Adipocyte (in vitro differentiated cells): ENCODE measurements around the gene SMIM17.
A peak's percentile ranks its signal among the peaks of the same experiment; 100 is the strongest.

ENCODE experiments used
- DNase-seq: peaks from one replicate; pipeline ENCODE4 v3.0.0-alpha.2; 2015; ENCODE audit warnings: low read depth
- H3K27me3 ChIP-seq: replicated peaks from 2 replicates; pipeline ENCODE4 v1.7.0; 2013; ENCODE audit warnings: mild to moderate bottlenecking, low read length, moderate library complexity; ENCODE audit not compliant: control insufficient read depth, insufficient read depth
- H3K36me3 ChIP-seq: 2 replicates; pipeline ENCODE4 v1.7.0; 2013; ENCODE audit warnings: low read length, mild to moderate bottlenecking, moderate library complexity; ENCODE audit not compliant: control insufficient read depth, insufficient read depth, severe bottlenecking
- H3K4me1 ChIP-seq: 2 replicates; pipeline ENCODE4 v1.7.0; 2013; ENCODE audit warnings: mild to moderate bottlenecking, low read length, moderate library complexity; ENCODE audit not compliant: control insufficient read depth, insufficient read depth
- H3K4me3 ChIP-seq: 2 replicates; pipeline ENCODE4 v1.7.0; 2013; ENCODE audit warnings: mild to moderate bottlenecking, low read length, moderate library complexity
- H3K9ac ChIP-seq: 2 replicates; pipeline ENCODE4 v1.7.0; 2013; ENCODE audit warnings: mild to moderate bottlenecking, low read length, moderate library complexity
- H3K9me3 ChIP-seq: 2 replicates; pipeline ENCODE4 v1.7.0; 2013; ENCODE audit warnings: mild to moderate bottlenecking, low read length, moderate library complexity; ENCODE audit not compliant: control insufficient read depth

SMIM17 gene

DNA sequence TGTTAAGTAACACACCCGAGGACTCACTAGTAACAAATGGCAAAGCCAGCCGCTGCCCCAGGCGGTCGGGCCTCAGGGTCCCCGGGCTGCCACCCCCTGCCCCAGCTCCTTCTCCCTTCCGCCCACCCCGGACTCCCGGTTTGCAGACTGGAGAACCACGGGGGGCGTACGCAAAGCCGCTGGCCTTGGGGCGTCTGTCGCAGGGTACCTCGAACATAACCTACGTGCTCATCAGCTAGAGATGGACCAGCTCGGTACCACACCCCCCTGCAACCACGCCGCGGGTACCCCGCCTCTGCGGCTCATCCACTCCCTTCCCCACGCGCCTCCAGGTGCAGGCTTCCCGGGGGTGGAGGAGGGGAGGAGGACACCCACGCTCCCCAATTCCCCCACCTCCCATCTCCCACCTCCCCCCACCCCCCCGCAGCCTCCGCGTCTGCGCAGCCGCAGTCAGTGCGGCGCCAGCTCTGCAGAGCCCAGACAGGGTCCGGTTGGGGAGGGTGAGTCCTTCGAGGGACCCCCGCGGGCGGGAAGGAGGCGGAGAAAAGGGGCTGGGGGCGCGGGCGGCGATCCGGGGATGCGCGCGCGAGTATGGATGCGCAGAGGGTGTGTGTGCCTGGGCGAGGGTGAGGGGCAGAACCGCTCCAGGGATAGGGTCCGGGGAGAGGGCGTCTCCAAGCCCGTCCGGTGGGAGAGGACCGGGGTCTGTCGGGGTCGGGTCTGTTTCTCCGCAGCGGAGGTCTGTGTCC lies at the start of gene SMIM17:
Gene SMIM17, plus strand, starts transcription at position 449 of the 749 bp plus-strand sequence. CDS start 2,509 bp downstream, outside the sequence.
- Histone ChIP-seq H3K36me3 (no peaks in the 10 kb centered on the region), H3K9me3 (peaks cover 3% of the 10 kb centered on the region)

GRCh38 chr19:56594446-56594782 lies 48.5 kb upstream of the SMIM17 start:
- Histone ChIP-seq H3K4me1 (peaks cover 5% of the 10 kb centered on the region), H3K4me3 (peak overlapping the region; percentile 98)

More for the DNA sequence above, at the start of gene SMIM17:
- no peak within 1 kb of the TSS for H3K4me3 ChIP-seq
- no peak for DNase-seq
- no peak within 1 kb of the TSS for H3K9ac ChIP-seq
- no peaks in the 10 kb centered on the region for H3K4me1 ChIP-seq
- H3K27me3 ChIP-seq: no peaks in the 10 kb centered on the region

GRCh38 chr19:56594783-56595547 lies 48.0 kb upstream of the SMIM17 start, which contains the start of gene ZNF71:
Gene ZNF71, plus strand, starts transcription at chr19:56595302. Its CDS starts 6,257 bp downstream, at chr19:56601559.
- no peaks in the 10 kb centered on the region for H3K9me3 ChIP-seq
- H3K36me3 ChIP-seq: no peaks in the 10 kb centered on the region
- H3K9ac ChIP-seq: peak within 1 kb of the TSS; percentile 96
- H3K4me1 ChIP-seq: peaks cover 5% of the 10 kb centered on the region
- peak within 1 kb of the TSS; percentile 98 for H3K4me3 ChIP-seq
- no peaks in the 10 kb centered on the region for H3K27me3 ChIP-seq
- DNase-seq: peak; percentile 96

More at GRCh38 chr19:56594446-56594782, 48.5 kb upstream of the SMIM17 start:
- Histone ChIP-seq H3K9me3 (no peaks in the 10 kb centered on the region), H3K9ac (peak overlapping the region; percentile 96), H3K36me3 (no peaks in the 10 kb centered on the region), H3K27me3 (no peaks in the 10 kb centered on the region)
- no peak for DNase-seq

- Histone ChIP-seq H3K9me3 (no peaks in the 10 kb centered on the region), H3K36me3 (no peaks in the 10 kb centered on the region), H3K4me1 (peaks cover 5% of the 10 kb centered on the region), H3K4me3 (peak overlapping the region; percentile 98), H3K9ac (peak overlapping the region; percentile 96), H3K27me3 (no peaks in the 10 kb centered on the region)
- DNase-seq: no peak
Observed at GRCh38 chr19:56595548-56595899, 47.4 kb upstream of the SMIM17 start.

GRCh38 chr19:56596676-56597075 lies 46.3 kb upstream of the SMIM17 start:
- DNase-seq: no peak
- Histone ChIP-seq H3K4me3 (no peak overlapping the region), H3K4me1 (peaks cover 5% of the 10 kb centered on the region)

GRCh38 chr19:56597696-56598095 lies 45.3 kb upstream of the SMIM17 start:
- Histone ChIP-seq H3K9ac (no peak overlapping the region), H3K4me1 (peaks cover 5% of the 10 kb centered on the region), H3K36me3 (peaks cover 9% of the 10 kb centered on the region), H3K9me3 (no peaks in the 10 kb centered on the region), H3K4me3 (no peak overlapping the region), H3K27me3 (no peaks in the 10 kb centered on the region)
- no peak for DNase-seq

More at GRCh38 chr19:56596676-56597075, 46.3 kb upstream of the SMIM17 start:
- Histone ChIP-seq H3K9ac (no peak overlapping the region), H3K27me3 (no peaks in the 10 kb centered on the region), H3K9me3 (no peaks in the 10 kb centered on the region), H3K36me3 (peaks cover 6% of the 10 kb centered on the region)

- peaks cover 17% of the 10 kb centered on the region for H3K36me3 ChIP-seq
- H3K9ac ChIP-seq: no peak overlapping the region
- peaks cover 23% of the 10 kb centered on the region for H3K9me3 ChIP-seq
- H3K4me3 ChIP-seq: no peak overlapping the region
- no peaks in the 10 kb centered on the region for H3K27me3 ChIP-seq
- no peak for DNase-seq
- H3K4me1 ChIP-seq: no peaks in the 10 kb centered on the region
Observed at GRCh38 chr19:56601375-56601774, 41.6 kb upstream of the SMIM17 start.

GRCh38 chr19:56603829-56604228 lies 39.1 kb upstream of the SMIM17 start:
- H3K27me3 ChIP-seq: no peaks in the 10 kb centered on the region
- peak; percentile 11 for DNase-seq
- no peak overlapping the region for H3K9ac ChIP-seq
- H3K36me3 ChIP-seq: peaks cover 24% of the 10 kb centered on the region
- H3K4me1 ChIP-seq: no peaks in the 10 kb centered on the region
- no peak overlapping the region for H3K4me3 ChIP-seq
- H3K9me3 ChIP-seq: peaks cover 37% of the 10 kb centered on the region

- peaks cover 48% of the 10 kb centered on the region for H3K9me3 ChIP-seq
- H3K36me3 ChIP-seq: peaks cover 17% of the 10 kb centered on the region
- H3K27me3 ChIP-seq: no peaks in the 10 kb centered on the region
- no peak overlapping the region for H3K4me3 ChIP-seq
- H3K4me1 ChIP-seq: no peaks in the 10 kb centered on the region
- no peak overlapping the region for H3K9ac ChIP-seq
- DNase-seq: no peak
Observed at GRCh38 chr19:56608274-56608964, 34.5 kb upstream of the SMIM17 start.

DNA sequence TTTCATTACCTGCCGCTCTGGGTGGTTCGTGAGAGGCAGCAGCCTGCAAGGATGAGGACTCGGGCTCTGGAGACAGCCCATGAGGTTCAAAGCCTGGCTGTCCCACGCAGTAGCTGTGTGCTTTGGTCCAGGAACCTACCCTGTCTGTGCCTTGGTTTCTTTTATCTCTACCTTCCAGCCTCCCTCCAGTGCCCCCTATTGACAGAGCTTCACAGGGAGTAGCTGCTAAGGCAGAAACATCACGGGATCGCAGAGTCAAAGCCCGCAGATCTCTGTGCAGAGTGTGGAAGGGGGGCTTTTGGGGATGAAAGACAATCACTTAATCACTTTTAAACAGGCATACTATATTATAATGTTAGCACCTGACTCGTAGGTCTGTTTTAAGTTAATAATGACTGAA lies 31.7 kb upstream of the SMIM17 start:
- DNase-seq: no peak
- Histone ChIP-seq H3K4me1 (no peaks in the 10 kb centered on the region), H3K9ac (no peak overlapping the region), H3K4me3 (no peak overlapping the region), H3K36me3 (peaks cover 17% of the 10 kb centered on the region), H3K9me3 (peaks cover 29% of the 10 kb centered on the region), H3K27me3 (no peaks in the 10 kb centered on the region)

DNA sequence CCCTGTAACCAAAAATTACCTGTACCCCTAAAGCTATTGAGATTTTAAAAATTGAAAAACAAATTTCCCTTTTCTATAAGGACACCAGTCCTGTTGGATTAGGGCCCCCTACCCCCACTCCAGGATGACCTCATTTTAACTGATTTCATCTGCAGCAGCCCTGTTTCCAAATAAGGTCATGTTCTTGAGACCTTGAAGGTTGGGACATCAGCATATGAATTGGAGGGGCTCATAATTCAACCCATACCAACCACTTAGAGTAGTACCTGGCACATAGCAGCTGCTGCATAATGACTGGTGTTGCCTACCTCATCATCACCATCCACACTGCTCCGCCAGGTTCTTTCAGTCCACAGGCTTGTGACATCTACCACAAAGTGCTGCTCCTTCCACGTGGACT lies 30.2 kb upstream of the SMIM17 start:
- peaks cover 17% of the 10 kb centered on the region for H3K36me3 ChIP-seq
- no peaks in the 10 kb centered on the region for H3K27me3 ChIP-seq
- no peak for DNase-seq
- H3K4me3 ChIP-seq: no peak overlapping the region
- no peak overlapping the region for H3K9ac ChIP-seq
- peaks cover 18% of the 10 kb centered on the region for H3K9me3 ChIP-seq
- no peaks in the 10 kb centered on the region for H3K4me1 ChIP-seq
